ENCODE results near the gene ADRB2.

DNA sequence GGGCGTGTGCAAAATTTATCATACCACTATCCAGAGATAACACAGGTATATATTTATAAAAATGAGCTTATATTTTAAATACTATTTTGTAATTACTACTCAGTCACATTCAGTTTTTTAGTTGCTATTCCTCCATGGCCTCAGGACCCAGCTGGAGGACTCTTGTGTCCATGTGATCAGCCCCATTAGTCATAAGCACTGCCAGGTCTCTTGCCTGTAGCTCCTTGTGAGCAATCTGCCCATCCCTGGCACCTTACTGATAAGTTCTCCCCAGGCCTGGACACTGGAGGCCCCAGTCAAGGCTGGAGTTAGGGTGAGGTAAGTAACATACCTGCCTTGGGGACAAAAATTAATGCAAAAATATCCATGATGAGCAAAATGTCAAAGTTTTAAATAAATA lies 29.5 kb upstream of the ADRB2 start:
- no peak for TF ChIP-seq POLR2A (IDR thresholded peaks at IDR 0.05)
- TF ChIP-seq, protein P1, sequence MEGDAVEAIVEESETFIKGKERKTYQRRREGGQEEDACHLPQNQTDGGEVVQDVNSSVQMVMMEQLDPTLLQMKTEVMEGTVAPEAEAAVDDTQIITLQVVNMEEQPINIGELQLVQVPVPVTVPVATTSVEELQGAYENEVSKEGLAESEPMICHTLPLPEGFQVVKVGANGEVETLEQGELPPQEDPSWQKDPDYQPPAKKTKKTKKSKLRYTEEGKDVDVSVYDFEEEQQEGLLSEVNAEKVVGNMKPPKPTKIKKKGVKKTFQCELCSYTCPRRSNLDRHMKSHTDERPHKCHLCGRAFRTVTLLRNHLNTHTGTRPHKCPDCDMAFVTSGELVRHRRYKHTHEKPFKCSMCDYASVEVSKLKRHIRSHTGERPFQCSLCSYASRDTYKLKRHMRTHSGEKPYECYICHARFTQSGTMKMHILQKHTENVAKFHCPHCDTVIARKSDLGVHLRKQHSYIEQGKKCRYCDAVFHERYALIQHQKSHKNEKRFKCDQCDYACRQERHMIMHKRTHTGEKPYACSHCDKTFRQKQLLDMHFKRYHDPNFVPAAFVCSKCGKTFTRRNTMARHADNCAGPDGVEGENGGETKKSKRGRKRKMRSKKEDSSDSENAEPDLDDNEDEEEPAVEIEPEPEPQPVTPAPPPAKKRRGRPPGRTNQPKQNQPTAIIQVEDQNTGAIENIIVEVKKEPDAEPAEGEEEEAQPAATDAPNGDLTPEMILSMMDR (IDR thresholded peaks at IDR 0.05), result no peak
